Esophagus muscularis mucosa (tissue), 4 donors: ENCODE data around the gene VPS37C.

ENCODE experiments used
- EP300 ChIP-seq: sonication (generic); formaldehyde crosslinking; IDR thresholded peaks from one replicate; pipeline ENCODE4 v1.6.1; 2017; ENCODE audit warnings: antibody characterized with exemption
- POLR2A ChIP-seq: fragments of 450-650 bp; IDR thresholded peaks from one replicate; pipeline ENCODE4 v1.6.1; 2017; ENCODE audit warnings: antibody characterized with exemption, moderate library complexity, mild to moderate bottlenecking, low read depth
- TF ChIP-seq, protein P1 (sequence below), 3 experiments: fragments of 200-600 bp in 2 of 3; fragments of 450-650 bp in 1 of 3; sonication (generic) in 2 of 3; IDR thresholded peaks; one replicate each; pipeline ENCODE4 v1.5.1; 2017 to 2019; ENCODE audit warnings: antibody characterized with exemption in 3 of 3, mild to moderate bottlenecking in 2 of 3, moderate library complexity in 1 of 3

DNA sequence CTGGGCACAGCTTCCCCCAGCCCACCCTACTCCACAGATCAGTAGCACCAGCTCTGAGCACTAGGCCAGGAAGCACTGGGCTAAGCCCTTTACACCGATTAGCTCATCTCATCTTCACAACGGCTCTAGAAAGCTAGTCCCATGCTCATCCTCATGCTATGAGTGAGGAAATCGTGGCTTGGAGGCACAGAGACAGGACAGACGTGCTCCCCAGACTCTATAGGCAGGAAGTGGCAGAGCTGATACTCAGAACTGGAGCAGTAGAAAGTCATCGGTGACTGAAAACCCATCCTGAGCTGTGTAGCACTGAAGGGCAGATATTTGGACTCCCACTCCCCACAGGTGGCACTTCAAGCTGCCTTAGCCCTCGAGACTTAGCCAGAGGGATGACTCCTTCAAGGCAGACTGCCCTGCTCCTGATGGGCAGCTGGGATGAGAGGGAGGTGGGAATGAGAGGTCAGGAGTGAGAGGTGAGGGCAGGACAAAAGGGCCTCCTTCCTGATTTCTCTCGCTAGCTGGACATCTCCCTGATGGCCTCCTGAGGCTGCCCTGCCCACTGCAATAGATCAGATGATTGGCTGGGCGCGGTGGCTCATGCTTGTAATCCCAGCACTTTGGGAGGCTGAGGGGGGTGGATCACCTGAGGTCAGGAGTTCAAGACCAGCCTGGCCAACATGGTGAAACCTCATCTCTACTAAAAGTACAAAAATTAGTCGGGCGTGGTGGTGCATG is 49.3 kb downstream of the VPS37C start:
- TF ChIP-seq EP300 = no peak
- TF ChIP-seq POLR2A = no peak
- TF ChIP-seq, protein P1, sequence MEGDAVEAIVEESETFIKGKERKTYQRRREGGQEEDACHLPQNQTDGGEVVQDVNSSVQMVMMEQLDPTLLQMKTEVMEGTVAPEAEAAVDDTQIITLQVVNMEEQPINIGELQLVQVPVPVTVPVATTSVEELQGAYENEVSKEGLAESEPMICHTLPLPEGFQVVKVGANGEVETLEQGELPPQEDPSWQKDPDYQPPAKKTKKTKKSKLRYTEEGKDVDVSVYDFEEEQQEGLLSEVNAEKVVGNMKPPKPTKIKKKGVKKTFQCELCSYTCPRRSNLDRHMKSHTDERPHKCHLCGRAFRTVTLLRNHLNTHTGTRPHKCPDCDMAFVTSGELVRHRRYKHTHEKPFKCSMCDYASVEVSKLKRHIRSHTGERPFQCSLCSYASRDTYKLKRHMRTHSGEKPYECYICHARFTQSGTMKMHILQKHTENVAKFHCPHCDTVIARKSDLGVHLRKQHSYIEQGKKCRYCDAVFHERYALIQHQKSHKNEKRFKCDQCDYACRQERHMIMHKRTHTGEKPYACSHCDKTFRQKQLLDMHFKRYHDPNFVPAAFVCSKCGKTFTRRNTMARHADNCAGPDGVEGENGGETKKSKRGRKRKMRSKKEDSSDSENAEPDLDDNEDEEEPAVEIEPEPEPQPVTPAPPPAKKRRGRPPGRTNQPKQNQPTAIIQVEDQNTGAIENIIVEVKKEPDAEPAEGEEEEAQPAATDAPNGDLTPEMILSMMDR (IDR thresholded peaks at IDR 0.05) = no peak
